ENCODE data around the gene FHOD3. TPM values are rescaled to one million over a fixed set of nuclear protein-coding genes. Genes with fewer than 3 reads are reported as not detected.

The FHOD3 gene
- total and polyA plus RNA-seq, 9 of the 15 experiments (the other 6 are each of a cell fraction or from before 2014, with no cell fraction given): 0.11 TPM; not detected in 8

DNA sequence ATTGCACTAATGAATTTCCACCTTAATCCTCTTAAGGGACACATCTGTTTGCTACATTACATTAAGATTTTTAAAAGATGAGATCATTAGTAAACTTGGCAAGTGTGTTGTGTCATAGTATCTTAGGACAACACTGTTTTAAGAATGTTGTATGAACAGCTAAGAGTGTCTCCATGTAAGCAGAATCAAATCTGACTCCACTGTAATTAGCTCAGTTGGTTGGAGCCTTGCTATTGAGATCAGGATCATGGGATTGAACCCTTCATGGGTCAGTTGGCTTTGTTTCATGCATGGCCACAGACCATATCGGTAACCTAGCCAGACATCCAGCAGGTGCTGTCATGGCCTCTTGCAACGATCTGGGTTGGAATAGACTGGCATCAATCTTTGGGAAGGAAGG lies 5.2 kb downstream of the FHOD3 start (continued):
- TF ChIP-seq, protein P1, sequence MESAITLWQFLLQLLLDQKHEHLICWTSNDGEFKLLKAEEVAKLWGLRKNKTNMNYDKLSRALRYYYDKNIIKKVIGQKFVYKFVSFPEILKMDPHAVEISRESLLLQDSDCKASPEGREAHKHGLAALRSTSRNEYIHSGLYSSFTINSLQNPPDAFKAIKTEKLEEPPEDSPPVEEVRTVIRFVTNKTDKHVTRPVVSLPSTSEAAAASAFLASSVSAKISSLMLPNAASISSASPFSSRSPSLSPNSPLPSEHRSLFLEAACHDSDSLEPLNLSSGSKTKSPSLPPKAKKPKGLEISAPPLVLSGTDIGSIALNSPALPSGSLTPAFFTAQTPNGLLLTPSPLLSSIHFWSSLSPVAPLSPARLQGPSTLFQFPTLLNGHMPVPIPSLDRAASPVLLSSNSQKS (CRISPR knock-in tag; IDR thresholded peaks at IDR 0.05): no peak
- TF ChIP-seq DIDO1 (tag; IDR thresholded peaks at IDR 0.05; ENCODE audit: low read depth) (no peak), DACH1 (IDR thresholded peaks at IDR 0.05; ENCODE audit: partially characterized antibody) (no peak)
- TF ChIP-seq, protein P2, sequence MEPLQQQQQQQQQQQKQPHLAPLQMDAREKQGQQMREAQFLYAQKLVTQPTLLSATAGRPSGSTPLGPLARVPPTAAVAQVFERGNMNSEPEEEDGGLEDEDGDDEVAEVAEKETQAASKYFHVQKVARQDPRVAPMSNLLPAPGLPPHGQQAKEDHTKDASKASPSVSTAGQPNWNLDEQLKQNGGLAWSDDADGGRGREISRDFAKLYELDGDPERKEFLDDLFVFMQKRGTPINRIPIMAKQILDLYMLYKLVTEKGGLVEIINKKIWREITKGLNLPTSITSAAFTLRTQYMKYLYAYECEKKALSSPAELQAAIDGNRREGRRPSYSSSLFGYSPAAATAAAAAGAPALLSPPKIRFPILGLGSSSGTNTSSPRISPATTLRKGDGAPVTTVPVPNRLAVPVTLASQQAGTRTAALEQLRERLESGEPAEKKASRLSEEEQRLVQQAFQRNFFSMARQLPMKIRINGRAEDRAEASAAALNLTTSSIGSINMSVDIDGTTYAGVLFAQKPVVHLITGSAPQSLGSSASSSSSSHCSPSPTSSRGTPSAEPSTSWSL (CRISPR knock-in tag; IDR thresholded peaks at IDR 0.05; ENCODE audit: borderline replicate concordance): no peak

DNA sequence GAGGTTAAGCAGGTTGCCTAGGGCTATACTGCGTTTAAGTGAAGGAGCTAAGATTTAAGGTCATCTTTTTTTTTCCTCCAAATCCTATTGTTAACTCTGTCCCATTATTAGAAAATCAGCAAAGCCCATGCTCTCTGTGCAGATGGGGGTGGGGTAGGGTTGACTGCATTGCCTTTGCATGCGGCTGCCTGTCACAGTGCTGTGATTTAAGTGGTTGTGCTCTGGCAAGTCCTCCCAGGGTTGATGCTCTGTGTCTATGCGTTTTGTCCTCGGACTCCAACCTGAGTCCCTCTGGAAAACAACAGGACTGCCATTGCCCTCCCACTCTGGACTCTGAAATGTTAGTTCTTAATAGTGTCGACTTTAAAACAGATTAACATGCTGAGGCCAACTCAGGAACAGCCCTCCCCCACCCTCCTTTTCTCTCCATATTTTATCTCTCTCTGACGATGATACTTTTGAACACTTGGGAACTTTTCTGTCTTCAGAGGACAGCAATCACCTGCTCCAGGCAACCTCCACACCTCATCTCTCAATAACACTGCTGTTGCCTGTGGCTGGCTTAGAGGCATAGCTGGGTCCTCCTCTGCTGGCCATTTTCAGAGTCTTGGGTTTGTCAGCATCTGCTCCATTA lies 5.8 kb downstream of the FHOD3 start:
- Histone ChIP-seq H3K9ac (ENCODE audit: insufficient read depth in 1 of 2, low read depth in 2 of 2, low read length in 2 of 2) (no peak overlapping the region), H3K9me3 (replicated peaks; ENCODE audit: control insufficient read depth, insufficient read depth, low read depth, low read length) (no peaks in the 10 kb centered on the region), H3K27ac (ENCODE audit: extremely low read depth, low read depth, low read length) (no peak overlapping the region), H3K27me3 (ENCODE audit: control insufficient read depth in 2 of 2, insufficient read depth in 2 of 2, low read length in 2 of 2) (peaks cover 12 to 17% of the 10 kb centered on the region in 2 experiments), H3K79me2 (ENCODE audit: control insufficient read depth, insufficient read depth, low read length) (no peaks in the 10 kb centered on the region), H3K9me1 (ENCODE audit: control insufficient read depth, insufficient read depth, low read length) (no peaks in the 10 kb centered on the region), H4K20me1 (replicated peaks; ENCODE audit: control insufficient read depth, insufficient read depth, low read length) (peaks cover 2% of the 10 kb centered on the region; the same call in 1 of the 2 replicates), H3K4me3 (no peak overlapping the region), H3K4me2 (ENCODE audit: insufficient read depth, low read length) (no peak overlapping the region), H2AFZ (ENCODE audit: low read depth, low read length) (no peak overlapping the region), H3K36me3 (ENCODE audit: control insufficient read depth, insufficient read depth, low read length) (no peaks in the 10 kb centered on the region), H3K4me1 (replicated peaks in 1 of 2; ENCODE audit: control insufficient read depth in 2 of 2, insufficient read depth in 2 of 2, low read length in 2 of 2) (peaks cover 0 to 1% of the 10 kb centered on the region in 2 experiments; a peak in 2 of 5 replicates)
- intact Hi-C loops (cut with micrococcal nuclease) (no loop called here), in situ Hi-C loops (cut with MboI) (no loop called here)
- 1% methylated on average over 6 of the region's 6 CpGs for WGBS (ENCODE audit: insufficient coverage, low coverage, missing lambda C conversion rate)
- no peak for TF ChIP-seq ILF3 (IDR thresholded peaks at IDR 0.05; ENCODE audit: borderline replicate concordance)
- CTCF ChIA-PET (ENCODE audit: low intra/inter-chr PET ratio): no interaction called here
- BruUV-seq (replicated peaks): no TSS peak
- DNase-seq (ENCODE audit: extremely low read depth in 1 of 4, low spot score in 3 of 4) (no peak), FAIRE-seq (no peak), ATAC-seq (no peak)
- POLR2A ChIA-PET: no interaction called here

Measured in K562 (cell line).